Measurements from ENCODE around the gene TMEM140. TPM values are rescaled to one million over a fixed set of nuclear protein-coding genes. Genes with fewer than 3 reads are reported as not detected.

Gene TMEM140
- total and polyA plus RNA-seq, 9 of the 15 experiments (the other 6 are each of a cell fraction or from before 2014, with no cell fraction given) = 0.03 to 0.82 (median 0.23) TPM

- TF ChIP-seq, protein P1, sequence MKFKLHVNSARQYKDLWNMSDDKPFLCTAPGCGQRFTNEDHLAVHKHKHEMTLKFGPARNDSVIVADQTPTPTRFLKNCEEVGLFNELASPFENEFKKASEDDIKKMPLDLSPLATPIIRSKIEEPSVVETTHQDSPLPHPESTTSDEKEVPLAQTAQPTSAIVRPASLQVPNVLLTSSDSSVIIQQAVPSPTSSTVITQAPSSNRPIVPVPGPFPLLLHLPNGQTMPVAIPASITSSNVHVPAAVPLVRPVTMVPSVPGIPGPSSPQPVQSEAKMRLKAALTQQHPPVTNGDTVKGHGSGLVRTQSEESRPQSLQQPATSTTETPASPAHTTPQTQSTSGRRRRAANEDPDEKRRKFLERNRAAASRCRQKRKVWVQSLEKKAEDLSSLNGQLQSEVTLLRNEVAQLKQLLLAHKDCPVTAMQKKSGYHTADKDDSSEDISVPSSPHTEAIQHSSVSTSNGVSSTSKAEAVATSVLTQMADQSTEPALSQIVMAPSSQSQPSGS (CRISPR knock-in tag; IDR thresholded peaks at IDR 0.05) = no peak
- no peak for TF ChIP-seq ARID2 (IDR thresholded peaks at IDR 0.05)
- TF ChIP-seq DDX20 (tag; IDR thresholded peaks at IDR 0.05; ENCODE audit: low read depth) = no peak
- TF ChIP-seq, protein P2, sequence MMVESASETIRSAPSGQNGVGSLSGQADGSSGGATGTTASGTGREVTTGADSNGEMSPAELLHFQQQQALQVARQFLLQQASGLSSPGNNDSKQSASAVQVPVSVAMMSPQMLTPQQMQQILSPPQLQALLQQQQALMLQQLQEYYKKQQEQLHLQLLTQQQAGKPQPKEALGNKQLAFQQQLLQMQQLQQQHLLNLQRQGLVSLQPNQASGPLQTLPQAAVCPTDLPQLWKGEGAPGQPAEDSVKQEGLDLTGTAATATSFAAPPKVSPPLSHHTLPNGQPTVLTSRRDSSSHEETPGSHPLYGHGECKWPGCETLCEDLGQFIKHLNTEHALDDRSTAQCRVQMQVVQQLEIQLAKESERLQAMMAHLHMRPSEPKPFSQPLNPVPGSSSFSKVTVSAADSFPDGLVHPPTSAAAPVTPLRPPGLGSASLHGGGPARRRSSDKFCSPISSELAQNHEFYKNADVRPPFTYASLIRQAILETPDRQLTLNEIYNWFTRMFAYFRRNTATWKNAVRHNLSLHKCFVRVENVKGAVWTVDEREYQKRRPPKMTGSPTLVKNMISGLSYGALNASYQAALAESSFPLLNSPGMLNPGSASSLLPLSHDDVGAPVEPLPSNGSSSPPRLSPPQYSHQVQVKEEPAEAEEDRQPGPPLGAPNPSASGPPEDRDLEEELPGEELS (CRISPR knock-in tag; IDR thresholded peaks at IDR 0.05; ENCODE audit: borderline replicate concordance) = no peak
- peak; percentile 11; the same call in 1 of the 2 replicates for TF ChIP-seq TEAD4 (IDR thresholded peaks at IDR 0.05; ENCODE audit: low read length)
- TF ChIP-seq TEAD4 (CRISPR knock-in tag; IDR thresholded peaks at IDR 0.05; ENCODE audit: borderline replicate concordance) = no peak
- TF ChIP-seq POLR2H (tag; IDR thresholded peaks at IDR 0.05; ENCODE audit: low read depth) = no peak; the same call in 1 of the 2 replicates
- no peak for TF ChIP-seq RBM14 (IDR thresholded peaks at IDR 0.05; ENCODE audit: borderline replicate concordance, insufficient read depth, low read depth, low read length)
- no peak for TF ChIP-seq ZNF696 (CRISPR knock-in tag; conservative IDR thresholded peaks at IDR 0.05)
- no peak for TF ChIP-seq CREB5 (CRISPR knock-in tag; IDR thresholded peaks at IDR 0.05)
- peak; percentile 22; the same call in 1 of the 2 replicates for TF ChIP-seq NBN (IDR thresholded peaks at IDR 0.05; ENCODE audit: low read depth)
- no peak for TF ChIP-seq ZC3H4 (CRISPR knock-in tag; IDR thresholded peaks at IDR 0.05; ENCODE audit: borderline replicate concordance)
- TF ChIP-seq, protein P3, sequence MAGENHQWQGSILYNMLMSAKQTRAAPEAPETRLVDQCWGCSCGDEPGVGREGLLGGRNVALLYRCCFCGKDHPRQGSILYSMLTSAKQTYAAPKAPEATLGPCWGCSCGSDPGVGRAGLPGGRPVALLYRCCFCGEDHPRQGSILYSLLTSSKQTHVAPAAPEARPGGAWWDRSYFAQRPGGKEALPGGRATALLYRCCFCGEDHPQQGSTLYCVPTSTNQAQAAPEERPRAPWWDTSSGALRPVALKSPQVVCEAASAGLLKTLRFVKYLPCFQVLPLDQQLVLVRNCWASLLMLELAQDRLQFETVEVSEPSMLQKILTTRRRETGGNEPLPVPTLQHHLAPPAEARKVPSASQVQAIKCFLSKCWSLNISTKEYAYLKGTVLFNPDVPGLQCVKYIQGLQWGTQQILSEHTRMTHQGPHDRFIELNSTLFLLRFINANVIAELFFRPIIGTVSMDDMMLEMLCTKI (IDR thresholded peaks at IDR 0.05; ENCODE audit: partially characterized antibody) = no peak
- TF ChIP-seq ZNF830 (CRISPR knock-in tag; IDR thresholded peaks at IDR 0.05) = no peak
- no peak for TF ChIP-seq ZNF280B (CRISPR knock-in tag; IDR thresholded peaks at IDR 0.05)
- no peak for TF ChIP-seq SMARCB1 (IDR thresholded peaks at IDR 0.05; ENCODE audit: insufficient read length, low read depth)
- no peak for TF ChIP-seq ZNF282 (CRISPR knock-in tag; IDR thresholded peaks at IDR 0.05)
- TF ChIP-seq KAT2B (IDR thresholded peaks at IDR 0.05; ENCODE audit: low read depth, low read length) = no peak
- TF ChIP-seq SMAD2 (IDR thresholded peaks at IDR 0.05; ENCODE audit: low read depth, low read length) = no peak
- TF ChIP-seq NUFIP1 (IDR thresholded peaks at IDR 0.05; ENCODE audit: partially characterized antibody) = no peak
These were observed at the start of gene TMEM140 (continued) for GRCh38 chr7:135147899-135148721.

Measured in K562 (cell line).